22Rv1 (cell line): Measurements from ENCODE around the gene ARHGAP21.

Experiments used
- H3K27ac ChIP-seq: fragments of 450-650 bp; 2 replicates; pipeline ENCODE4 v1.5.1; 2017
- ZFX ChIP-seq: fragments of 450-650 bp; IDR thresholded peaks from 2 replicates; pipeline ENCODE4 v1.6.1; 2017; ENCODE audit warnings: antibody characterized with exemption, borderline replicate concordance
- TF ChIP-seq, protein P1 (sequence below): fragments of 450-650 bp; IDR thresholded peaks from 2 replicates; pipeline ENCODE4 v1.5.1; 2017; ENCODE audit warnings: mild to moderate bottlenecking

ARHGAP21 gene

DNA sequence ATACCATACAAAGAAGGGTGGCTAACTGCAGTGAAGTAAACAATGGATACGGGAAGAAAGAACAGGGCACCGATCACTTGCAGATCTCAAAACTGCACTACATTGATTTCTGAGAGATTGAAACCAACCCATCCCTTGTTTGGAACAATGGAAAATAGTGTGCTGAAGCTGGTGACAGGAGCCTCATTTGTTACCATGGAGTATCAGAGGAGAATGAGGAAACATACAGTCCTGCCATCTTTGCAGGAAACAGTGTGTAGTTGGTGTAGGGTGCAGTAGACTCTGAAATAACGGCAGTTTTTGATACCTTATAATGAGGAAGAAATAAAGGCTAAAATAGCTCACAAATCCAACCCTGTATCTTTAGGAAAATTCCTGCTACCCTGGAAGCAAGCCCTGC lies 118.5 kb downstream of the ARHGAP21 start:
- H3K27ac ChIP-seq = no peak overlapping the region
- TF ChIP-seq, protein P1, sequence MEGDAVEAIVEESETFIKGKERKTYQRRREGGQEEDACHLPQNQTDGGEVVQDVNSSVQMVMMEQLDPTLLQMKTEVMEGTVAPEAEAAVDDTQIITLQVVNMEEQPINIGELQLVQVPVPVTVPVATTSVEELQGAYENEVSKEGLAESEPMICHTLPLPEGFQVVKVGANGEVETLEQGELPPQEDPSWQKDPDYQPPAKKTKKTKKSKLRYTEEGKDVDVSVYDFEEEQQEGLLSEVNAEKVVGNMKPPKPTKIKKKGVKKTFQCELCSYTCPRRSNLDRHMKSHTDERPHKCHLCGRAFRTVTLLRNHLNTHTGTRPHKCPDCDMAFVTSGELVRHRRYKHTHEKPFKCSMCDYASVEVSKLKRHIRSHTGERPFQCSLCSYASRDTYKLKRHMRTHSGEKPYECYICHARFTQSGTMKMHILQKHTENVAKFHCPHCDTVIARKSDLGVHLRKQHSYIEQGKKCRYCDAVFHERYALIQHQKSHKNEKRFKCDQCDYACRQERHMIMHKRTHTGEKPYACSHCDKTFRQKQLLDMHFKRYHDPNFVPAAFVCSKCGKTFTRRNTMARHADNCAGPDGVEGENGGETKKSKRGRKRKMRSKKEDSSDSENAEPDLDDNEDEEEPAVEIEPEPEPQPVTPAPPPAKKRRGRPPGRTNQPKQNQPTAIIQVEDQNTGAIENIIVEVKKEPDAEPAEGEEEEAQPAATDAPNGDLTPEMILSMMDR = no peak
- no peak for TF ChIP-seq ZFX

DNA sequence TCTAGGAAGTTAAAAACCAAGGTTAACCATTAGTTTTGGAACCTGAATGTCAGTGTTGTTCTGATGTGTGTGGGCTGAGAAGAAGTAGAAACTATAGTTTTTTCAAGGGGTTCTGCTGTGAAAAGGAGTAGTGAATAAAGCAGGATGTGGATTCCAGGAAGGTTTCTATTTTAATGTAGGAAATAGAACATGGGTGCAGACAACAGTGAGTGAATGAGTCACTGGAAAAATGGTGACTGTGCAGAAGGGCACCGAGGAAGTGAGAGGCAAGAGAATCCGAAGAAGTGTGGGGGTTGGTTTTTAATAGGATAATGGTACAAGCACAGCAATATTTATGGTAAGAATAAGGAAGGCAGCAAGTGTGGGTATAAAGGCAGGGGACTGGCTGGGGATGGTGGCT lies 120.4 kb downstream of the ARHGAP21 start:
- no peak overlapping the region for H3K27ac ChIP-seq

DNA sequence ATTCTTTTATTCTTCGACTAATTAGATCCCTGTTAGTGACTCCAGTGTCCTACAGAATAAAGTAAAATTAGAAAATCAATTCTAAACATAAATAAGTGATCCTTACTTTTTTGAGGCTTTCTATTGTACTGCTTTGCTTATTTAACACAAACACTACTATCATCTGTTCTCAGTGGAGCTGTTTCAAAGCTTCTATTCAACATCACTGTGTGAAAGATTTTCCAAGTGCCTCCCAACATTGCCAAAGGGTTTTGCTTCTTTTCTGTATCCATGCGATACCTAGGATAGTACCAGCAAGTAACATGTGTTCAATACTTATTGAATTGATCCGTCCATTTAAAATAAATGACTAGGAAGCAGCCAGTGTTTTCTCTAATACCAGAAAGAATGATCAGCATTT lies 125.7 kb downstream of the ARHGAP21 start:
- no peak overlapping the region for H3K27ac ChIP-seq
- no peak for TF ChIP-seq ZFX
- TF ChIP-seq, protein P1 = no peak

More for the DNA sequence above, 120.4 kb downstream of the ARHGAP21 start:
- TF ChIP-seq ZFX = no peak
- TF ChIP-seq, protein P1 = no peak

DNA sequence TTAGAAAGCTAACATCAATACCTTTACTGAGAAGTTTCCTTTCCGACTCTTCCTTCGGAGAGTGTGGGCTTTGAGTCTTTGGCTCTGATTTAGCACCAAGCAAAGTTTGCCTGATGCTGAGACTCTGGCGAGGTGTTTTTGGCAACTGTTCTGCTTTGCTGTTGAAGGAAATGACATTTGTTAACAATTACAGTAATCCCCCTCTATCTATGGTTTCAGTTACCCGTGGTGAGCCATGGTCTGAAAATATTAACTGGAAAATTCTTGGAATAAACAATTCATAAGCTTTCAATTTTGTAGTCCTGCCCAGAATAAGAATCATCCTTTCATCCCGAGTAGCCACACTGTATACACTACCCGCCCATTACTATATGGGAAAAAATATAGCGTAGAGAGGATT lies 126.3 kb downstream of the ARHGAP21 start:
- TF ChIP-seq, protein P1 = no peak
- no peak for TF ChIP-seq ZFX
- H3K27ac ChIP-seq = no peak overlapping the region

DNA sequence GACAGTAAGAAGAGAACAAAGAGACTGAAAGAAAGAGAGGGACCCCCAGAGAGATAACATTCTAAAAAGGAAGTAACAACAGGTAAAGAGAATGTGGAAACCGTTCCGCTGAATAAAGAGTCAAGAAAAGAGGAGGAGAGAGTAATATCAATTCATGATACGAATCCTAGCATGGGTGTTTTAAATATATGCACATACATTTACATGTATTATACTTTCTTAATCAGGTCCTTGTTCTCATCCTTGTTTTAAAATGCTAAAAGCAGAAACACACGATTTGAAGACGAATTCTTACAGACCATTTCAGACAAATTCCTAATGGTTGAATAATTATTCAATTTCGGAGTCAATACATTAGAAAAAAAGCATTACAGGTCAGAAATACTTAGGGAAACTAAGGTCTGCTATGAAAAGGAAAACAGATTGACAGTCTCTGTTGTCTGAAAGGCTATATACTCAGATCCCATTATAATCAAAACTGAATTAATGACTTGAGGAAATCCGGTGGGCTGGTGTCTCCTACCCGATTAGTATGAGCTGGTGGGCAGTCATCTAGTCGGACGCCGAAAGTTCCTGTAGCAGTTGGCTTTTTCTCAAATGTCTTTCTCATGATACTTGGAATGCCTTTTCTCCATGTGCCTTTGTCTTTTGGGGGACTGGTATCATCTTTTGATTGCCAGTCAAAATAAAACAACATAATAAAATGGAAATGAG lies 127.3 kb downstream of the ARHGAP21 start:
- no peak overlapping the region for H3K27ac ChIP-seq
- TF ChIP-seq, protein P1 = no peak
- TF ChIP-seq ZFX = no peak

DNA sequence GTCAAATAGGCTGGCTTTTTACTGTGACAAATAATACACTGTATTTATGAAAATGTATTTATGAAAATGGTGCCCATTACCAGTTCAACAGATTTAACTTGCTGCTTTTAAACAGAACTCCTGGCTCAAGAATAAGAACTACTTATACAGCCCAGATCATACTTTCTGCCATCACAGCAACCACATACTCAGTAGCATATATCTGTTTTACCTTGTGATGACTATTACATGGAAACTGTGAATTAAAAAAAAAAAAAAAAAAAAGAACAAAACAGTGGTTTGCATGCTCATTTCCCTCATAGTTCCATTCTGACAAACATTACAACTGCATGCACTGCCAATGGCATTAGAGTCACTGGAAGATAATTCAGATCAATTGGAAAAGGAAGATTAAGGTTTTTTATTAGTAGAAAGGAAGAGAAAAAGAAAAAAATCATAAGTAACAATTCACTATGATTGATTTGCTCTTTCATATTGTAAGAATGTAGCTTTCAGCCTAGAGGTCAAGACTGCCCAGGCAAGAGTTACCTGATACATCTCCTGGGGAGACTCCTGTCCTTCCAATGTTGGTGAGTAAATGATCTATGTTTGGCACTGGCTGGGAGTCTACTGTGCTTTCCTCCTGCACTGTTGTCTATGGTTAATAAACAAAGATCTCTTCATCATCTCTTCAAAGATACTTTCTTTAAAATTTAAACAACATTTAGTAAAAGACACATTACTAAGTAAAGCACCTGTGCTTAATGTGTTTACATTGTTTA lies 132.8 kb downstream of the ARHGAP21 start:
- no peak overlapping the region for H3K27ac ChIP-seq
- TF ChIP-seq ZFX = no peak
- TF ChIP-seq, protein P1 = no peak

DNA sequence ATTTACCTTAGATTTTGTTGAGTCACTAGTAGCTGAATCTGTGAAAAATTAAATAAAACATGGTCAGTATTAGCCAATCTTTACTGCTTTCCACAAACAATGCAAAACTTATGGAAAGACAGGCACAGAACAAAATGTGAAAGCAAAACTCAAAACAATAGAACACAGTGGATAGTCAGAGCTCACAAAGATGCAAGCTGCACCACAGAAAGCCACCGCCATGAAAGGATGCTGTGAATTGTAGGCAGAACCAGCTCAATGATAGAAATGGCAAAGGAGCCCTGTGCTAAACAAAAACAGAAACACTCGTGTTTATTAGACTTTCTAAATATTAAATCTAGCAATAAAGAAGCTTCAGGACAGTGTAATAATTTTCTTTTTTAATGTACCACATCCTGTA lies 134.4 kb downstream of the ARHGAP21 start:
- TF ChIP-seq, protein P1 = no peak
- no peak for TF ChIP-seq ZFX
- no peak overlapping the region for H3K27ac ChIP-seq
